B cell (primary cell): ENCODE data around the gene RGP1.

Source experiments
- CTCF ChIP-seq: fragments of 200-600 bp; IDR thresholded peaks from one replicate; pipeline ENCODE4 v1.8.0; 2022; ENCODE audit warnings: antibody characterized with exemption, mild to moderate bottlenecking
- EZH2 ChIP-seq: IDR thresholded peaks from 2 replicates; pipeline ENCODE4 v1.6.1; 2012; ENCODE audit warnings: borderline replicate concordance, low read depth, mild to moderate bottlenecking, moderate library complexity, low read length; ENCODE audit not compliant: insufficient read depth, poor library complexity, severe bottlenecking

GRCh38 chr9:35750256-35750531, 1.1 kb downstream of the RGP1 start:
- TF ChIP-seq CTCF: no peak
- no peak for TF ChIP-seq EZH2
